ENCODE results near the gene NEDD8. TPM values are rescaled to one million over a fixed set of nuclear protein-coding genes. Genes with fewer than 3 reads are reported as not detected.

The NEDD8 gene
- total and polyA plus RNA-seq, 10 donors = 98.6 to 237 (median 127) TPM

DNA sequence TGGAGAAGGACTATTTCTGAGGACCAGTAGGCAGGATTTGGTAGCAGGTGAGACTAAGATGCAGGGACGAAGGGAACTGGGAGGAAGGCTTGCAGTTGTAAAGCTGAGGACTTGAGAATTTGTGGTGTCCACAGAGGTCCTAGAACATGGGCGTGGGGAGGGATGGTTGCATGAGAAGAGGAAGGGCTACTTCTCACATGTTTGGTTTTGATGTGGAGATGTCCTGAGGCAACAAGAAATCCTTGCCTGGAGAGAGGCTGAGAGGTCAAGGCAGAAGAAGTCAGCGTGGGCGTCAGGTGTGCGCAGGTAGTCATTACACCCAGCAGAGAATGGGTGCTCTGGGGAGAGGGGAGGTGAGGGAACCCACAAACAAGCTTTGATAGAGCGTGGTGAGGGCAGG lies 44.9 kb upstream of the NEDD8 start:
- H3K27ac ChIP-seq = peak overlapping the region; percentile 53 to 100 (median 84)
- intact Hi-C loops (cut with DNase I; ENCODE audit: low total_unique reads) = no loop called here
- H3K4me3 ChIP-seq = peak overlapping the region in 1 of 8 donors; percentile 46
- H3K36me3 ChIP-seq = no peaks in the 10 kb centered on the region
- no peaks in the 10 kb centered on the region for H3K27me3 ChIP-seq (replicated peaks in 1 of 7)
- TF ChIP-seq POLR2AphosphoS5 (IDR thresholded peaks at IDR 0.05) = no peak
- no peak for TF ChIP-seq POLR2A (IDR thresholded peaks at IDR 0.05)
- TF ChIP-seq, protein P1, sequence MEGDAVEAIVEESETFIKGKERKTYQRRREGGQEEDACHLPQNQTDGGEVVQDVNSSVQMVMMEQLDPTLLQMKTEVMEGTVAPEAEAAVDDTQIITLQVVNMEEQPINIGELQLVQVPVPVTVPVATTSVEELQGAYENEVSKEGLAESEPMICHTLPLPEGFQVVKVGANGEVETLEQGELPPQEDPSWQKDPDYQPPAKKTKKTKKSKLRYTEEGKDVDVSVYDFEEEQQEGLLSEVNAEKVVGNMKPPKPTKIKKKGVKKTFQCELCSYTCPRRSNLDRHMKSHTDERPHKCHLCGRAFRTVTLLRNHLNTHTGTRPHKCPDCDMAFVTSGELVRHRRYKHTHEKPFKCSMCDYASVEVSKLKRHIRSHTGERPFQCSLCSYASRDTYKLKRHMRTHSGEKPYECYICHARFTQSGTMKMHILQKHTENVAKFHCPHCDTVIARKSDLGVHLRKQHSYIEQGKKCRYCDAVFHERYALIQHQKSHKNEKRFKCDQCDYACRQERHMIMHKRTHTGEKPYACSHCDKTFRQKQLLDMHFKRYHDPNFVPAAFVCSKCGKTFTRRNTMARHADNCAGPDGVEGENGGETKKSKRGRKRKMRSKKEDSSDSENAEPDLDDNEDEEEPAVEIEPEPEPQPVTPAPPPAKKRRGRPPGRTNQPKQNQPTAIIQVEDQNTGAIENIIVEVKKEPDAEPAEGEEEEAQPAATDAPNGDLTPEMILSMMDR (IDR thresholded peaks at IDR 0.05 in 8 of 11, conservative IDR thresholded peaks at IDR 0.05 in 3 of 11) = no peak
- no peaks in the 10 kb centered on the region for H3K9me3 ChIP-seq
- 84 to 94% (median 87%) methylated on average over 6 of the region's 6 CpGs for WGBS, 5 donors
- H3K4me1 ChIP-seq = peaks cover 17 to 100% (median 89%) of the 10 kb centered on the region in 6 donors
- DNase-seq = peak; percentile 66

DNA sequence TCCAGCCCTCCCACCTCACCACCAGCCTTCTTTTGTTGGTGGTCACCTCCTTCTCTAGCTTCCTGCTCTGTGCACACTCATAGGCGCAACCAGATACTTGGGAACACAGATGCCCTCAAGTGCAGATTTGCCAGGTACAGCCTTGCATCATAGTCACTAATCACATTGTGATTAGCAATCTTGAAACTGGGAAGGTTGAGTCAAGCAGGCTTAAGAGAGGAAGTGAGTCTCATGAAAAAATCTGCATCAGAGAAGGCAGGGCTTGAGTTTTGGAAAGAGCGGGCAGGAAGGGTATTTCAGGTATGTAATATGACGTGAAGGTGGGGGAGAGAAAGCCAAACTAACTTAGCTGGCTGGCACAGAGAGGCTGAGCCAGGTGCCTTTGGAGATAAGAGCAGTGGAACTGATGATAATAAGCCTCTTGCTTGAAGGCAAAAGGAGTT lies 42.0 kb upstream of the NEDD8 start:
- Histone ChIP-seq H3K4me1 (peaks cover 16 to 95% (median 78%) of the 10 kb centered on the region in 6 donors), H3K4me3 (no peak overlapping the region), H3K36me3 (peaks cover 0 to 11% (median 4%) of the 10 kb centered on the region in 6 donors), H3K27ac (peak overlapping the region in 7 of 8 donors; percentile 58 to 100 (median 95)), H3K27me3 (replicated peaks in 1 of 7) (no peaks in the 10 kb centered on the region), H3K9me3 (no peaks in the 10 kb centered on the region)
- TF ChIP-seq POLR2AphosphoS5 (IDR thresholded peaks at IDR 0.05) (peak in 1 of 3 donors; percentile 65), POLR2A (IDR thresholded peaks at IDR 0.05) (no peak)
- no peak for DNase-seq
- intact Hi-C loops (cut with DNase I; ENCODE audit: low total_unique reads) = no loop called here
- 33 to 67% (median 39%) methylated on average over 3 of the region's 3 CpGs for WGBS, 5 donors

DNA sequence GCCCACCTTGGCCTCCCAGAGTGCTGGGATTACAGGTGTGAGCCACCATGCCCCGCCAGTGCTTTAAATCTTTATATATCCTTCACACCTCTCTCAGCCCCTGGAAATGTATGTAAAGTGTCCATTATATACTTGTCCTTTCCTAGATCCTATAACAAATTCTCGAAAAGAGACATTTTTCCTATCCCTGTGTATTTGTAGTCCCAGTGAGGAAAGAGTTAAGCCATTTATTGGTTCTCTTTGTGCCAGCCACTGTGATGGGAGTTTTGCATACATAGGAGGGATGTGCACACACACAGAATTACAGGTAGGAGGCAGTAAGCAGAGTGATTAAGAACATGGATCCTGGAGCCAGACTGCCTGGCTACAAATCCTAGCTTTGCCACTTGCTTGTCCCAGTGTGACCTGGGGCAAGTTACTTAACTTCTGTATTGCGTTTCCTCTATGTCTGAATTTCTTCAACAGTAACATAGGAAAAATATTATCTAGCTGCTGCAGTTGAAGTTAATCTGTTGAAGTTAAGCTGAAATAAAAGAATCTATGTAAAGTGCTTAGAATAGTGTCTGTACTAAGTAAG lies 41.3 kb upstream of the NEDD8 start:
- Histone ChIP-seq H3K27me3 (replicated peaks in 1 of 7) (no peaks in the 10 kb centered on the region), H3K27ac (peak overlapping the region in 7 of 8 donors; percentile 58 to 100 (median 95)), H3K4me3 (no peak overlapping the region), H3K36me3 (peaks cover 0 to 17% (median 10%) of the 10 kb centered on the region in 6 donors), H3K4me1 (peaks cover 14 to 89% (median 71%) of the 10 kb centered on the region in 6 donors), H3K9me3 (no peaks in the 10 kb centered on the region)
- WGBS, 5 donors = 52 to 85% (median 74%) methylated on average over 3 of the region's 3 CpGs
- DNase-seq = no peak
- intact Hi-C loops (cut with DNase I; ENCODE audit: low total_unique reads) = no loop called here
- TF ChIP-seq, protein P1 (IDR thresholded peaks at IDR 0.05 in 8 of 11, conservative IDR thresholded peaks at IDR 0.05 in 3 of 11) = no peak
- no peak for TF ChIP-seq POLR2A (IDR thresholded peaks at IDR 0.05)
- TF ChIP-seq POLR2AphosphoS5 (IDR thresholded peaks at IDR 0.05) = no peak

DNA sequence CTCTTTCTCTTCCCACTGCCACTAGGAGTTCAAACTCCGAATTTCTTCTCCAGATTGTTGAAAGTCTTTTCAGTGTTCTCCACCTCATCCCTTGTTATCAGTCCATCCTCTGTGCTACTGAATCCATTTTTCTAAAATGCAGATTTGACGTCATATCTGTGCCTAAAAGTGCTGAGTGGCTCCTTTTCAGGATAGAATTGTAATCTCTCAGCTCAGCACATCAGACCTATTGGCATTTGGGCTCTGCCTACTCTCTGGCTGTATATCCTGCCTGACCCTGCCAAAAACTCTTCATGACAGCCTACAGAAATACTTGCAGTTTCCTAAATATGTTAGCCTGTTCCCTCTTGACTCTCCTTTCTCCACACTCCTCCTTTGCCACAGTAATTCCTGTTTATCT lies 40.3 kb upstream of the NEDD8 start:
- no peak overlapping the region for H3K4me3 ChIP-seq
- DNase-seq = no peak
- 86 to 95% (median 91%) methylated on average over 2 of the region's 2 CpGs for whole genome bisulfite sequencing, 5 donors
- H3K36me3 ChIP-seq = peaks cover 0 to 28% (median 20%) of the 10 kb centered on the region in 6 donors
- peaks cover 11 to 79% (median 61%) of the 10 kb centered on the region in 6 donors for H3K4me1 ChIP-seq
- TF ChIP-seq POLR2AphosphoS5 (IDR thresholded peaks at IDR 0.05) = no peak
- TF ChIP-seq, protein P1 (IDR thresholded peaks at IDR 0.05 in 8 of 11, conservative IDR thresholded peaks at IDR 0.05 in 3 of 11) = no peak
- no peak for TF ChIP-seq POLR2A (IDR thresholded peaks at IDR 0.05)
- no peaks in the 10 kb centered on the region for H3K27me3 ChIP-seq (replicated peaks in 1 of 7)
- intact Hi-C loops (cut with DNase I; ENCODE audit: low total_unique reads) = no loop called here
- peak overlapping the region; percentile 87 to 100 (median 99) for H3K27ac ChIP-seq
- H3K9me3 ChIP-seq = no peaks in the 10 kb centered on the region

All from spleen (tissue), 11 donors.